Stimulated activated CD8-positive, alpha-beta memory T cell treated with anti-CD3 and anti-CD28 coated beads, Interleukin-7, amount 100 ng/mL, for 1 hour (primary cell): Measurements from ENCODE around the gene OR7A17.

Experiments used
- DNase-seq, 2 donors: peaks; one replicate each; pipeline ENCODE4 v3.0.0-alpha.2; 2020; ENCODE audit warnings: low read depth in 2 of 2

OR7A17 gene

DNA sequence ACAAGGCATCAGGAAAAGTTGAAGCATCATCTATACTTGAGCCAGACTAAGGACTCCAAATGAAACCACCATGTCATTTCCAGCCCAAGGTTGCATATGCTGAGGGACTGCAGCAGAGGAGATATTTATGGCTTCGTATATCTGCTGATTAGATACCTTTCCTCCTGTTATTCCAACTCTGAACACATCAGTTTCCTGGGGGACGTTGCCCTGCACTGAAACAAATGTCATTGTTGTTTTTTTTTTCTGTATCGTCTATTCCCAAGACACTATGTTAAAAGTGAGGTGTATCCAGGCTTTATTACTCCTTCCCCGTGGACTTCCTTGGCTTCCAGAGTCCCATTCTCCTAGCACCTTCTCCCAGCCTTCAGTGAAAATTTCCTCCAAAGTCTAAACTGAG is at the start of gene OR7A17:
TSS of gene OR7A17 (minus strand) at position 101 of the 400 bp plus-strand sequence. CDS start 4,777 bp downstream, outside the sequence.
- DNase-seq = no peak

GRCh38 chr19:14933506-14933905 is 47.6 kb upstream of the OR7A17 start:
- no peak for DNase-seq

- DNase-seq = no peak
These were observed 30.9 kb upstream of the OR7A17 start for GRCh38 chr19:14916848-14917247.

GRCh38 chr19:14915116-14915515 is 29.2 kb upstream of the OR7A17 start:
- DNase-seq = no peak

DNA sequence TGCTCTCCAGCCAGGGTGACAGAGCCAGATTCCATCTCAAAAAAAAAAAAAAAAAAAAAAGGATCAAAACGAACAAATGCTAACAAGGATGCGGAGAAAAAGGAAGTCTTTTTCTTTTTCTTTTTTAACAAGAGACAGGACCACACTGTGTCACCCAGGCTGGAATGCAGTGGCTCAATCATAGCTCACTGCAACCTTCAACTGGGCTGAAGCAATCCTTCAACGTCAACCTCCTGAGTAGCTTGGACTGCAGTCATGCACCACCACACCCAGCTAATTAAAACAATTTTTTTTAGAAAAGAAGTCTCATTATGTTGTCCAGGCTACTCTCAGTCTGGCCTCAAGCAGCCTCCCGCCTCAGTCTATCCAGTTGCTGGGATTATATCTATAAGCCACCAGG is 20.8 kb upstream of the OR7A17 start:
- no peak for DNase-seq

GRCh38 chr19:14901675-14902260 is 15.8 kb upstream of the OR7A17 start:
- DNase-seq = no peak

GRCh38 chr19:14890643-14891379 is 4.9 kb upstream of the OR7A17 start:
- no peak for DNase-seq

GRCh38 chr19:14889994-14890642 is 4.2 kb upstream of the OR7A17 start:
- DNase-seq = no peak

DNA sequence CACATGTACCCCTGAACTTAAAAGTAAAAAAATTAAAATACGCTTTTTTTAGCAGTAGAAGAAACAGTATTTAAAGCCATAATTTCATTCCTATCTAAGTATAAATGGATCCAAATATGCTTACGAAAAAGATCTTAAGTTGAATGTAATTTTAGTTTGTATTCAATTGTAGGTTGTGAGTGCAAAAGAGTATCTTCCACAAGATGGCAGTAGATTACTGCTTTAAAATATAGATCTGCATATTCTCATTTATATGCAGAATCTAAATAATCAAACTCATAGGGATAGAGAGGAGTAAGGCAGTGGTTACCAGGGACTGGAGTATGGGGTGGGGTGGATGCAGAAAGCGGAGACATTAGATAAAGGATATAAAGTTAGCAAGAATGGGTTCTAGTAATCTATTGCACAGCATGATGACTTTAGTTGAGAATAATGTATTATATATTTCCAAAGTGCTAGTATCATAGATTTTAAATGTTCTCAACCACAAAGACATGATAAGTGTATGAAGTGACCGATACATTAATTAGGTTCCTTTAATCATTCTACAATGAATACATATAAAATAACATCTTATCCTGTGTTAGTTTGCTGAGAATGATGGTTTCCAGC is 14.2 kb downstream of the OR7A17 start:
- no peak for DNase-seq

- no peak for DNase-seq
These were observed 17.4 kb downstream of the OR7A17 start for GRCh38 chr19:14868497-14868896.

GRCh38 chr19:14848822-14849221 is 37.1 kb downstream of the OR7A17 start, which contains the start of gene OR7A10:
Gene OR7A10 (minus strand): TSS chr19:14848922. CDS start chr19:14841877, 7,045 bp downstream.
- DNase-seq = no peak

DNA sequence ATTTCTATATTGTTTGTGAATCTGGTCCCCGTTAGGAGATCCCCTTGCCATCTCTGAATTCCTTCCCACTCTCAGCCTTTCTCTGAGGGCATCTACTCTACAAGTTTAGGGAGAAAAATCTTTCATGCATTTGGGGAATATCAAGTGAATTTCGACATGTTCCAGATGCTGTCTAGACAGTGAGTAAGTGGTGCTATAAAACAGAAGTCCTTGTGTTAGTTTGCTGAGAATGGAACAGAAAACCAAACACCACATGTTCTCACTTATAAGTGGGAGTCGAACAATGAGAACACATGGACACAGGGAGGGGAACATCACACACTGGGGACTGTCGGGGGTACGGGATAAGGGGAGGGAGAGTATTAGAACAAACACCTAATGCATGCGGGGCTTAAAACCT is 42.4 kb downstream of the OR7A17 start:
- no peak for DNase-seq

DNA sequence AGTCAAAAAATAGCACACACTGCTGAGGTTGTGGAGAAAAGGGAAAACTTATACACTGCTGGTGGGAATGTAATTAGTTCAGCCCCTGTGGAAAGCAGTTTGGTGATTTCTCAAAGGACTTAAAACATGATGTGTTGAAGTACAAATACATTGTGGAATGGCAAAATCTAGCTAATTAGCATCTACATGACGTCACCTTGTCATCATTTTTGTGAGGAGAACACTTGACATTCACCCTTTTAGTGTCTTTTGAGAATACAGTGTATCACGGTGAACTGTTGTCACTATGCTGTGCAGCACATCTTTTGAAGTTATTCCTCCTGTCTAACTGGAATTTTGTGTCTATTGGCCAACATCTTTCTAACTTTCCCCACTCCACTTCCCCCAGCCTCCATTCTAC is 42.8 kb downstream of the OR7A17 start:
- DNase-seq = no peak

DNA sequence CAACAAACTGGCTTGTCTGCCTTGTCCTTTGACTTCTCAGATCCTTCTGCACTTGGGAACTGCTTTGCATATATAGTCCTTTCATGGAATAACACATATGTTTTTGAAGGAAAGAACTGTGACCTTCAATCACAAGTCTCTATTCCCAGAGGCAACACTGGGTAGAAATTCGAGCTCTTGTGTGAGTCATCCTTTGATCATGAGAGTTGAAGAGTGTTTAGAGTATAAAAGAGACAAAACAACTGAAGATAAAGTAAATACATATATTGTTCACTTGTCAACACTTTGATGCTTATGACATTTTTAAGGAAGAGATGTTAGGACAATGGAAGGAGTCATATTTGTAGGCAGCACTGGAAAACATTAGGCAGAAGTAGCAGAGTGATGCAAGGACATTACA is 45.7 kb downstream of the OR7A17 start:
- no peak for DNase-seq

DNA sequence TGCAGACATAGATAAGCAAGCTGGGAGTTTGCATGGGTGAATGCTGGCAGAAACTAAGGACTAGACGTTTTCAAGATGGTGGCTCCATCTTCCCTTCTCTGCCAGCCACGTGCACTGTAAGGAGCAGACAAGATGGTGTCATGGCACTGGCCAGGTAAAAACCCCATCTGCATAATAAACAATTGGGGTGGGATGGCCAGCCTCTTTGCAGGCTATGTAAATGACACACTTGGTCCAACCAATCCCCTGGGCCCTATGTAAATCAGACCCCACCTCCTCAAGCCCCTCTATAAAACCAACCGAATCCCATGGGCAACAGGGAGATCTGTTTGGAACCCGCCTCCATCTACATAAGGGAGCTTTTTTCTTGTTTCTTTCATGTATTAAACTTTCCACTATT is 48.5 kb downstream of the OR7A17 start:
- no peak for DNase-seq

- no peak for DNase-seq
These were observed 50.9 kb downstream of the OR7A17 start, which contains the start of the genes OR7A5 and OR7C1 for GRCh38 chr19:14835011-14835410. Gene OR7A5 (minus strand): TSS chr19:14835185. CDS start chr19:14828241, 6,944 bp downstream. Gene OR7C1 (minus strand): TSS chr19:14835185. CDS start chr19:14800136, 35,049 bp downstream.

GRCh38 chr19:14830702-14831101 is 55.2 kb downstream of the OR7A17 start:
- DNase-seq = no peak
